ENCODE measurements around the gene PCDHGB4.
"Not testable (repeated sequence)": the region's sequence is repeated elsewhere in the genome, so short reads cannot be mapped to it uniquely, and the experiment has no call there.

PCDHGB4 gene

DNA sequence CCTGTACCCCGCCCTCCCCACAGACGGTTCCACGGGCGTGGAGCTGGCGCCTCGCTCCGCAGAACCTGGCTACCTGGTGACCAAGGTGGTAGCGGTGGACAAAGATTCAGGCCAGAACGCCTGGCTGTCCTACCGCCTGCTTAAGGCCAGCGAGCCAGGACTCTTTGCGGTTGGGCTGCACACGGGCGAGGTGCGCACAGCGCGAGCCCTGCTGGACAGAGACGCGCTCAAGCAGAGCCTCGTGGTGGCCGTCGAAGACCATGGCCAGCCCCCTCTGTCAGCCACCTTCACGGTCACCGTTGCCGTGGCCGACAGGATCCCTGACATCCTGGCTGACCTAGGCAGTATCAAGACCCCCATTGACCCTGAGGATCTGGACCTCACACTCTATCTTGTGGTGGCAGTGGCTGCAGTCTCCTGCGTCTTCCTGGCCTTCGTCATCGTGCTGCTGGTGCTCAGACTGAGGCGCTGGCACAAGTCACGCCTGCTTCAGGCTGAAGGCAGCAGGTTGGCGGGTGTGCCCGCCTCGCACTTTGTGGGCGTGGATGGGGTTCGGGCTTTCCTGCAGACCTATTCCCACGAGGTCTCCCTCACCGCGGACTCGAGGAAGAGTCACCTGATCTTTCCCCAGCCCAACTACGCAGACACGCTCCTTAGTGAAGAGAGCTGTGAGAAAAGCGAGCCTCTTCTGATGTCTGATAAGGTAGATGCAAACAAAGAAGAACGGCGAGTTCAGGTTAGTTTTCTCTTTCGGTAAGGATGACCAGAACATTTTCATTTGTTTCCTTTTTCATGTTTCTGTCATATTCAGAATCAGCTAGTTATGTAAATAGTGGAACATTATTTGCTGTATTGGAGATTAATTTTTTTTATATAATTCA lies 21.2 kb upstream of the PCDHGB4 start:
- ATAC-seq: no peak

DNA sequence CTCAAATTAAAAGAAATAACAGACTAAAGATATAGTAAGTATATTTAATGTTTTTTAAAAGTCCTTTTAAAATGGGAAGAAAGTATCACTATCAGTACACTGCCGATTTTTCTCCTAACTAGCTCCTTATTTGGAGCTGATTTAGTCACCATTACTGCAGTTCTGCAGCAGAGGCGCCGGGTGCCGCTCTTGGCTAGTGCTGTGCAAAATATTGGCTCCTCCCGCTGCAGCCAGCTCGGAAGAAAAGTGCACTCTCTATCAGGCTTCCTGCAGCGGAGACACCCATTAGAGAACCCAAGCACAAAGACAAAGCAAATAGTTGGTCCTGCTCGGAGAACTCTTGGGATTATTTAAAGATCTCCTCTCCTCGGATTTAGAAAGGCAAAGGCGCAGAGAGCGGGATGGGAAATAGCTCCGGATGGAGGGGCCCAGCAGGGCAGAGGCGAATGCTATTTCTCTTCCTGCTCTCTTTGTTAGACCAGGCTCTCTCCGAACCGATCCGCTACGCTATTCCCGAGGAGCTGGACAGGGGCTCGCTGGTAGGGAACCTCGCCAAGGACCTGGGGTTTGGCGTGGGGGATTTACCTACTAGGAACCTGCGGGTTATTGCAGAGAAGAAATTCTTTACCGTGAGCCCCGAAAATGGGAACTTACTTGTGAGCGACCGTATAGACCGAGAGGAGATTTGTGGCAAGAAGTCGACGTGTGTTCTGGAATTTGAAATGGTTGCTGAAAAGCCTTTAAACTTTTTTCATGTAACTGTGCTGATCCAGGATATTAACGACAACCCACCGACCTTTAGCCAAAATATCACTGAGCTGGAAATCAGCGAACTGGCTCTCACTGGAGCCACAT lies 17.3 kb upstream of the PCDHGB4 start, which contains the start of gene PCDHGB3:
Gene PCDHGB3, plus strand, starts transcription at position 249 of the 855 bp plus-strand sequence. Its CDS starts 153 bp downstream, at position 402.
- peak; percentile 60 to 68 for ATAC-seq

DNA sequence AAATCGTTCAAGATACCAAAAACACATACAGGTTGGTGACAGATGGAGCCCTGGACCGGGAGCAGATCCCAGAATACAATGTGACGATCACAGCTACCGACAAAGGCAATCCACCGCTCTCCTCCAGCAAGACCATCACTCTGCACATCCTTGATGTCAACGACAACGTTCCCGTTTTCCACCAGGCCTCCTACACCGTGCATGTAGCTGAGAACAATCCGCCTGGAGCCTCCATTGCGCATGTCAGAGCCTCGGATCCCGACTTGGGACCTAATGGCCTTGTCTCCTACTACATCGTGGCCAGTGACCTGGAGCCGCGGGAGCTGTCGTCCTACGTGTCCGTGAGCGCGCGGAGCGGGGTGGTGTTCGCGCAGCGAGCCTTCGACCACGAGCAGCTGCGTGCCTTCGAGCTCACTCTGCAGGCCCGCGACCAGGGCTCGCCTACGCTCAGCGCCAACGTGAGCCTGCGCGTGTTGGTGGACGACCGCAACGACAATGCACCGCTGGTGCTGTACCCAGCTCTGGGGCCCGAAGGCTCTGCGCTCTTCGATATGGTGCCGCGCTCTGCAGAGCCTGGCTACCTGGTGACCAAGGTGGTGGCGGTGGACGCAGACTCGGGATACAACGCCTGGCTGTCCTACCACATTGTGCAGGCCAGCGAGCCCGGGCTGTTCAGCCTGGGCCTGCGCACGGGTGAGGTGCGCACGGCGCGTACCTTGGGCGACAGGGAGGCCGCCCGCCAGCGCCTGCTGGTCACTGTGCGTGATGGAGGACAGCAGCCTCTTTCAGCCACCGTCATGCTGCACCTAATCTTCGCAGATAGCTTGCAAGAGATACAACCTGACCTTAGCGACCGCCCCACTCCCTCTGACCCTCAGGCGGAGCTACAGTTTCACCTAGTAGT lies 15.7 kb upstream of the PCDHGB4 start:
- ATAC-seq: no peak

DNA sequence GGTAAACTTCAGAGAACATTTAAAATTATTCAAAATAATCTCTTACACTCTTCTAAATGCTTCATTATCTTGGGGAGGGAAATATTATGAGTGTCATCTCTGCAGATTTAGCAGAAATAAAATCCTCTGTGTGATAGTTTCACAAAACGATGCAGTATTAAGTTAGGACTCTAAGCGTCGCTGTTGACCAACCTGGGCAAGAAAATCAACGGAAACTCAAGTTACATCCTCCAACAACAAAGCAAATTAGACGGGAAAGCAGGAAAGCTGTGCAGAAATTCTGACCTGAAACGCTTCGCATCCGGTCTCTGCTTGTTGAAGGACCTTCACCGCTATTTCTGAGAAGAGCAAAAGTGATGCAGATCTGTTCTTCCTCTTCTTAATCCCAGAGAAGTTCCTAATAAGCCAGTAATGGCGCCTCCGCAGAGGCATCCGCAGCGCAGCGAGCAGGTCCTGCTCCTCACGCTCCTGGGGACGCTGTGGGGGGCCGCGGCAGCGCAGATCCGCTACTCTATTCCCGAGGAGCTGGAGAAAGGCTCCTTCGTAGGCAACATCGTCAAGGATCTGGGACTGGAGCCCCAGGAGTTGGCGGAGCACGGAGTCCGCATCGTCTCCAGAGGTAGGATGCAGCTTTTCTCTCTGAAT lies 13.7 kb upstream of the PCDHGB4 start, which contains the start of gene PCDHGA6:
Gene PCDHGA6, plus strand, starts transcription at position 219 of the 645 bp plus-strand sequence. Its CDS starts 193 bp downstream, at position 412.
- ATAC-seq: no peak

DNA sequence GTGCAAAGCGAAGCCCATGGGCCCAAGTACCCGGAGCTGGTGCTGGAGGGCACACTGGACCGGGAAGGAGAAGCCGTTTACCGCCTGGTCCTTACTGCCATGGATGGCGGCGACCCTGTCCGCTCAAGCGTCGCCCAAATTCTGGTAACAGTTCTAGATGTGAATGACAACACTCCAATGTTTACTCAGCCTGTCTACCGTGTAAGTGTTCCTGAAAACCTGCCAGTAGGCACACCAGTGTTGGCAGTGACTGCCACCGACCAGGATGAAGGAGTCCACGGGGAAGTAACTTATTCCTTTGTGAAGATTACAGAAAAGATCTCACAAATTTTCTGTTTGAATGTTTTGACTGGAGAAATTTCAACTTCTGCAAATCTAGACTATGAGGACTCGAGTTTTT lies 12.9 kb upstream of the PCDHGB4 start:
- no peak for ATAC-seq

DNA sequence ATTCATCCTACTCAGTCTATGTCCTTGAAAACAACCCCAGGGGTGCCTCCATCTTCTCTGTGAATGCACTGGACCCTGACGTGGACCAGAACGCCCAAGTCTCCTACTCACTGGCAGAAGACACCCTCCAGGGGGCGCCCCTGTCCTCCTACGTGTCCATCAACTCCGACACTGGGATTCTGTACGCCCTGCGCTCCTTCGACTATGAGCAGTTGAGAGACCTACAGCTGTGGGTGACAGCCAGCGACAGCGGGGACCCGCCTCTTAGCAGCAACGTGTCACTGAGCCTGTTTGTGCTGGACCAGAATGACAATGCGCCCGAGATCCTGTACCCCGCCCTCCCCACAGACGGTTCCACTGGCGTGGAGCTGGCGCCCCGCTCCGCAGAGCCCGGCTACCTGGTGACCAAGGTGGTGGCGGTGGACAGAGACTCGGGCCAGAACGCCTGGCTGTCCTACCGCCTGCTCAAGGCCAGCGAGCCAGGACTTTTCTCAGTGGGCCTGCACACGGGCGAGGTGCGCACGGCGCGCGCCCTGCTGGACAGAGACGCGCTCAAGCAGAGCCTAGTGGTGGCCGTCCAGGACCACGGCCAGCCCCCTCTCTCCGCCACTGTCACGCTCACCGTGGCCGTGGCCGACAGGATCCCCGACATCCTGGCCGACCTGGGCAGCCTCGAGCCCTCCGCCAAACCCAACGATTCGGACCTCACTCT lies 11.9 kb upstream of the PCDHGB4 start:
- ATAC-seq: not testable (repeated sequence)

DNA sequence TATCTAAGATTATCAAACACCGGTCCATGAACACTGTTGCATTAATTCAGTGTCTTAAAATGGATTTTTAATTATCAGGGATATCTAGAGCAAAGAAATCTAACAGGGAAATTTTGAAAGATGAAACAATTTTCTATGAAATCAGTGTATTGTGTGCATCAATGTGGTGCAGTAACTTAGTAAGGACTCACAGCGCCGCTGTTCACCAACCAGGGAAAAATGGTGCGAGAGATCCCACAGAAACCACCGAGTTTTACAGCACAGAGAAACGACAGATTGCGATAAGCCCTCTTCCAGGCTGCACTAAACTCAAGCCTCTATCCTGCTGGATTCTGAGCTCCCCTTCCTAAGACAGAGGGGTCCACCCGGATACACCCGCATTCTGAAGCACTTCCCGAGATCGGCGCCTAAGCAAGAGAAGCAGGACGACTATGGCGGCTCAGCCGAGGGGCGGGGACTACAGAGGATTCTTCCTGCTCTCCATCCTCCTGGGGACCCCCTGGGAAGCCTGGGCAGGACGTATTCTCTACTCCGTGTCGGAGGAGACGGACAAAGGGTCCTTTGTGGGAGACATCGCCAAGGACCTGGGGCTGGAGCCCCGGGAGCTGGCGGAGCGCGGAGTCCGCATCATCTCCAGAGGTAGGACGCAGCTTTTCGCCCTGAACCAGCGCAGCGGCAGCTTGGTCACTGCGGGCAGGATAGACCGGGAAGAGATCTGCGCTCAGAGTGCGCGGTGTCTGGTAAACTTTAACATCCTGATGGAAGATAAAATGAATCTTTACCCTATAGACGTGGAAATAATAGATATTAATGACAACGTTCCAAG lies 4.8 kb upstream of the PCDHGB4 start, which contains the start of gene PCDHGA7:
Gene PCDHGA7, plus strand, starts transcription at position 274 of the 826 bp plus-strand sequence. Its CDS starts 158 bp downstream, at position 432.
- no peak for ATAC-seq

DNA sequence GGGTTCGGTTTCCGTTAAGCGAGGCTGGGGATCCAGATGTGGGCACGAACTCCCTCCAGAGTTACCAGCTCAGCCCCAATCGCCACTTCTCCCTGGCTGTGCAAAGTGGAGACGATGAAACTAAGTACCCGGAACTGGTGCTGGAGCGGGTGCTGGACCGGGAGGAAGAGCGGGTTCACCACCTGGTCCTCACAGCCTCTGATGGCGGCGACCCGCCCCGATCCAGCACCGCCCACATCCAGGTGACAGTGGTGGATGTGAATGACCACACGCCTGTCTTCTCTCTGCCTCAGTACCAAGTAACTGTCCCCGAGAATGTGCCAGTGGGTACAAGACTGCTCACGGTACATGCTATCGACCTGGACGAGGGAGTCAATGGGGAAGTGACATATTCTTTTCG lies 4.2 kb upstream of the PCDHGB4 start:
- no peak for ATAC-seq

DNA sequence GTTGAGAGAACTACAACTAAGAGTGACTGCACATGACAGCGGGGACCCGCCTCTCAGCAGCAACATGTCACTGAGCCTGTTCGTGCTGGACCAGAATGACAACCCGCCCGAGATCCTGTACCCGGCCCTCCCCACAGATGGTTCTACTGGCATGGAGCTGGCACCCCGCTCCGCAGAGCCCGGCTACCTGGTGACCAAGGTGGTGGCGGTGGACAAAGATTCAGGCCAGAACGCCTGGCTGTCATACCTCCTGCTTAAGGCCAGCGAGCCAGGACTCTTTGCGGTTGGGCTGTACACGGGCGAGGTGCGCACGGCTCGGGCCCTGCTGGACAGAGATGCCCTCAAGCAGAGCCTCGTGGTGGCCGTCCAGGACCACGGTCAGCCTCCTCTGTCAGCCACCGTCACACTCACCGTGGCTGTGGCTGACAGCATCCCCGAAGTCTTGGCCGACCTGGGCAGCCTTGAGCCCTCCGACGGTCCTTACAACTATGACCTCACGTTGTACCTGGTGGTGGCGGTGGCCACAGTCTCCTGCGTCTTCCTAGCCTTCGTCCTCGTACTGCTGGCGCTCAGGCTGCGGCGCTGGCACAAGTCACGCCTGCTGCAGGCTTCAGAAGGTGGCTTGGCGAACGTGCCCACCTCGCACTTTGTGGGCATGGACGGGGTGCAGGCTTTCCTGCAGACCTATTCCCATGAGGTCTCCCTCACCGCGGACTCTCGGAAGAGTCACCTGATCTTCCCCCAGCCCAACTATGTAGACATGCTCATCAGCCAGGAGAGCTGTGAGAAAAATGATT lies 2.8 kb upstream of the PCDHGB4 start:
- ATAC-seq: no peak

DNA sequence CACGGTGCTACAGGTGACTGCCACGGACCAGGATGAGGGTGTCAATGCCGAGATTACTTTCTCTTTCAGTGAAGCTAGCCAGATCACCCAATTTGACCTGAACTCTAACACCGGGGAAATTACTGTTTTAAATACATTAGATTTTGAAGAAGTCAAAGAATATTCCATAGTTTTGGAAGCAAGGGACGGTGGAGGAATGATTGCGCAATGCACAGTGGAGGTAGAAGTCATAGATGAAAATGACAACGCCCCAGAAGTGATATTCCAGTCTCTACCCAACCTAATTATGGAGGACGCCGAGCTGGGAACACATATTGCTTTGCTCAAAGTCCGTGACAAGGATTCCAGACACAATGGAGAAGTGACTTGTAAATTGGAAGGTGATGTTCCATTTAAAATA lies 1.2 kb downstream of the PCDHGB4 start:
- no peak for ATAC-seq

DNA sequence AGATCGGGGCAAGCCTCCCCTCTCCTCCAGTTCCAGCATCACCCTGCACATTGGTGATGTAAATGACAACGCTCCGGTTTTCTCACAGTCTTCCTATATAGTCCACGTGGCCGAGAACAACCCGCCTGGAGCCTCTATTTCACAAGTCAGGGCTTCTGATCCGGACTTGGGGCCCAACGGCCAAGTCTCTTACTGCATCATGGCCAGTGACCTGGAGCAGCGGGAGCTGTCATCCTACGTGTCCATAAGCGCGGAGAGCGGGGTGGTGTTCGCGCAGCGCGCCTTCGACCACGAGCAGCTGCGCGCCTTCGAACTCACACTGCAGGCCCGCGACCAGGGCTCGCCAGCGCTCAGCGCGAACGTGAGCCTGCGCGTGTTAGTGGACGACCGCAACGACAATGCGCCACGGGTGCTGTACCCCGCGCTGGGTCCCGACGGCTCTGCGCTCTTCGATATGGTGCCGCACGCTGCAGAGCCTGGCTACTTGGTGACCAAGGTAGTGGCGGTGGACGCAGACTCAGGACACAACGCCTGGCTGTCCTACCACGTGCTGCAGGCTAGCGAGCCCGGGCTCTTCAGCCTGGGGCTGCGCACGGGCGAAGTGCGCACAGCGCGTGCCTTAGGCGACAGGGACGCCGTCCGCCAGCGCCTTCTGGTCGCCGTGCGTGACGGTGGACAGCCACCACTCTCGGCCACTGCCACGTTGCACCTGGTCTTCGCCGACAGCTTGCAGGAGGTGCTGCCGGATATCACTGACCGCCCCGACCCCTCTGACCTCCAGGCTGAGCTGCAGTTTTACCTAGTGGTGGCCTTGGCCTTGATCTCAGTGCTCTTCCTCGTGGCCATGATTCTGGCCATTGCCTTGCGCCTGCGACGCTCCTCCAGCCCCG lies 1.9 kb downstream of the PCDHGB4 start:
- ATAC-seq: no peak

DNA sequence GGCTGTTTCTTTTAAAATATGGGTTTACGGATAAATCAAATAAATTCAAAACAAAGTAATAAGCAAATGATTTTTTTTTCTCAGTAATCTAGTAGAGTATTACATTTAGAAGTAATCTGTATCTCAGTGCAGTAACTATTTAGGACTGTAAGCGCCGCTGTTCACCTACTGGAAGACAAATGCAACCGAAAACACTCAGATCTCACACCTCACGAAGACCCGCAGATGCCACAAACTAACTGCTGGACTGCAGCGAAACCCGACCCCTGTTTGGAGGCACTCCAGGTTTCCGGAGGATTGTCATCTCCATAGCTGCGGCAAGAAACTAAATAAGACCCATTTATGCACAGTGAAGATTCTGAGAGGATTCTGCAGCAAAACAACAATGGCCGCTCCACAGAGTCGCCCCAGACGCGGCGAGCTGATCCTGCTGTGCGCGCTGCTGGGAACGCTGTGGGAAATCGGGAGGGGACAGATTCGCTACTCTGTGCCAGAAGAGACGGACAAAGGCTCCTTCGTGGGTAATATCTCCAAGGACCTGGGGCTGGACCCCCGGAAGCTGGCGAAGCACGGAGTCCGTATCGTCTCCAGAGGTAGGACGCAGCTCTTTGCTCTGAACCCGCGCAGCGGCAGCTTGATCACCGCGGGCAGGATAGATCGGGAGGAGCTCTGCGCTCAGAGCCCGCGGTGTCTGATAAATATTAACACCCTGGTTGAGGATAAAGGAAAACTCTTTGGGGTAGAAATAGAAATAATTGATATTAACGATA lies 5.1 kb downstream of the PCDHGB4 start, which contains the start of gene PCDHGA8:
Gene PCDHGA8, plus strand, starts transcription at position 205 of the 770 bp plus-strand sequence. Its CDS starts 181 bp downstream, at position 386.
- ATAC-seq: no peak

DNA sequence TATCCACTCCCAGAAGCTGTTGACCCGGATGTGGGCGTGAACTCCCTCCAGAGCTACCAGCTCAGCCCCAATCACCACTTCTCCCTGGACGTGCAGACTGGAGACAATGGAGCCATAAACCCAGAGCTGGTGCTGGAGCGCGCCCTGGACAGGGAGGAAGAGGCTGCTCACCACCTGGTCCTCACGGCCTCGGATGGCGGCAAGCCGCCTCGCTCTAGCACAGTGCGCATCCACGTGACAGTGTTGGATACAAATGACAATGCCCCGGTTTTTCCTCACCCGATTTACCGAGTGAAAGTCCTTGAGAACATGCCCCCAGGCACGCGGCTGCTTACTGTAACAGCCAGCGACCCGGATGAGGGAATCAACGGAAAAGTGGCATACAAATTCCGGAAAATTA lies 5.8 kb downstream of the PCDHGB4 start:
- ATAC-seq: no peak

DNA sequence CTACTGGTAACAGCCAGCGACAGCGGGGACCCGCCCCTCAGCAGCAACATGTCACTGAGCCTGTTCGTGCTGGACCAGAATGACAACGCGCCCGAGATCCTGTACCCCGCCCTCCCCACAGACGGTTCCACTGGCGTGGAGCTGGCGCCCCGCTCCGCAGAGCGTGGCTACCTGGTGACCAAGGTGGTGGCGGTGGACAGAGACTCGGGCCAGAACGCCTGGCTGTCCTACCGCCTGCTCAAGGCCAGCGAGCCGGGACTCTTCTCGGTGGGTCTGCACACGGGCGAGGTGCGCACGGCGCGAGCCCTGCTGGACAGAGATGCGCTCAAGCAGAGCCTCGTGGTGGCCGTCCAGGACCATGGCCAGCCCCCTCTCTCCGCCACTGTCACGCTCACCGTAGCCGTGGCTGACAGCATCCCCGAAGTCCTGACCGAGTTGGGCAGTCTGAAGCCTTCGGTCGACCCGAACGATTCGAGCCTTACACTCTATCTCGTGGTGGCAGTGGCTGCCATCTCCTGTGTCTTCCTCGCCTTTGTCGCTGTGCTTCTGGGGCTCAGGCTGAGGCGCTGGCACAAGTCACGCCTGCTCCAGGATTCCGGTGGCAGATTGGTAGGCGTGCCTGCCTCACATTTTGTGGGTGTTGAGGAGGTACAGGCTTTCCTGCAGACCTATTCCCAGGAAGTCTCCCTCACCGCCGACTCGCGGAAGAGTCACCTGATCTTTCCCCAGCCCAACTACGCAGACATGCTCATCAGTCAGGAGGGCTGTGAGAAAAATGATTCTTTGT lies 7.1 kb downstream of the PCDHGB4 start:
- not testable (repeated sequence) for ATAC-seq

DNA sequence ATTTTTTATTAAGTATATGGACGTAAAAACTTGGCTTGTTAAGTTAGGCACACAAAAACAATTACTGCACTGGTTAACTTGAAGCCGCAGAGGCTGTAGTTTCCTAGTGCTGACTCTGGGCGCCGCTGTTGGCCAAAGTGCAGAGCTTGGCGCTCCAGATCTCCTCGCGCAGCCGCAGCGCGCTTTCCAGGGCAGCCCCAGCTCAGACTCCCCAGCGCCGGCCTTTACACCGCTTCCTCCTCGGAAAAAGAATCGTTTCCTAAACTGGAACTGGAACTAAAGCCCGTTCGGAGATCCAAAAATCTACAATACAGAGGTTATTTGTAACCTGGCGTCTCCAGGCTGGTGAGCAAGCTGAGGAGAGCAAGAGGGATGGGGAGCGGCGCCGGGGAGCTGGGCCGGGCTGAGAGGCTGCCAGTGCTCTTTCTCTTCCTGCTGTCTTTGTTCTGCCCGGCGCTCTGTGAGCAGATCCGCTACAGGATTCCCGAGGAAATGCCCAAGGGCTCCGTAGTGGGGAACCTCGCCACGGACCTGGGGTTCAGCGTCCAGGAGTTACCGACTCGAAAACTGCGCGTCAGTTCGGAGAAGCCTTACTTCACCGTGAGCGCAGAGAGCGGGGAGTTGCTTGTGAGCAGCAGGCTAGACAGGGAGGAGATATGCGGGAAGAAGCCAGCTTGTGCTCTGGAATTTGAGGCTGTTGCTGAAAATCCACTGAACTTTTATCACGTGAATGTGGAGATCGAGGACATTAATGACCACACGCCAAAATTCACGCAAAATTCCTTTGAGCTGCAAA lies 10.5 kb downstream of the PCDHGB4 start, which contains the start of gene PCDHGB5:
Gene PCDHGB5, plus strand, starts transcription at position 192 of the 796 bp plus-strand sequence. Its CDS starts 181 bp downstream, at position 373.
- peak; percentile 60 to 69 for ATAC-seq
